ENCODE results near the gene PCDHB6.
"Not testable (repeated sequence)": the region's sequence is repeated elsewhere in the genome, so short reads cannot be mapped to it uniquely, and the experiment has no call there.

PCDHB6 gene

DNA sequence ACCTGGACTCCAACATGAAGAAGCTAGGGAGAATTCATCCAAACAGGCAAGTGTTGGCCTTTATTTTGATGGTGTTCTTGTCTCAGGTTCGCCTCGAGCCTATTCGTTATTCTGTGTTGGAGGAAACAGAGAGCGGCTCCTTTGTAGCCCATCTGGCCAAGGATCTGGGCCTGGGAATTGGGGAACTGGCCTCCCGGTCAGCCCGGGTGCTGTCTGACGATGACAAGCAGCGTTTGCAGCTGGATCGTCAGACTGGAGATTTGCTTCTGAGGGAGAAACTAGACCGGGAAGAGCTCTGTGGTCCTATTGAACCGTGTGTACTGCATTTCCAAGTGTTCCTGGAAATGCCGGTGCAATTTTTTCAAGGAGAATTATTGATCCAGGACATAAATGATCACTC lies 27.9 kb upstream of the PCDHB6 start:
- TF ChIP-seq, protein P1, sequence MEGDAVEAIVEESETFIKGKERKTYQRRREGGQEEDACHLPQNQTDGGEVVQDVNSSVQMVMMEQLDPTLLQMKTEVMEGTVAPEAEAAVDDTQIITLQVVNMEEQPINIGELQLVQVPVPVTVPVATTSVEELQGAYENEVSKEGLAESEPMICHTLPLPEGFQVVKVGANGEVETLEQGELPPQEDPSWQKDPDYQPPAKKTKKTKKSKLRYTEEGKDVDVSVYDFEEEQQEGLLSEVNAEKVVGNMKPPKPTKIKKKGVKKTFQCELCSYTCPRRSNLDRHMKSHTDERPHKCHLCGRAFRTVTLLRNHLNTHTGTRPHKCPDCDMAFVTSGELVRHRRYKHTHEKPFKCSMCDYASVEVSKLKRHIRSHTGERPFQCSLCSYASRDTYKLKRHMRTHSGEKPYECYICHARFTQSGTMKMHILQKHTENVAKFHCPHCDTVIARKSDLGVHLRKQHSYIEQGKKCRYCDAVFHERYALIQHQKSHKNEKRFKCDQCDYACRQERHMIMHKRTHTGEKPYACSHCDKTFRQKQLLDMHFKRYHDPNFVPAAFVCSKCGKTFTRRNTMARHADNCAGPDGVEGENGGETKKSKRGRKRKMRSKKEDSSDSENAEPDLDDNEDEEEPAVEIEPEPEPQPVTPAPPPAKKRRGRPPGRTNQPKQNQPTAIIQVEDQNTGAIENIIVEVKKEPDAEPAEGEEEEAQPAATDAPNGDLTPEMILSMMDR (IDR thresholded peaks at IDR 0.05; ENCODE audit: low read depth, low read length, missing control alignments): no peak
- H3K4me3 ChIP-seq (replicated peaks; ENCODE audit: low read depth, low read length): no peak overlapping the region
- DNase-seq (ENCODE audit: extremely low read depth, low read depth): no peak

DNA sequence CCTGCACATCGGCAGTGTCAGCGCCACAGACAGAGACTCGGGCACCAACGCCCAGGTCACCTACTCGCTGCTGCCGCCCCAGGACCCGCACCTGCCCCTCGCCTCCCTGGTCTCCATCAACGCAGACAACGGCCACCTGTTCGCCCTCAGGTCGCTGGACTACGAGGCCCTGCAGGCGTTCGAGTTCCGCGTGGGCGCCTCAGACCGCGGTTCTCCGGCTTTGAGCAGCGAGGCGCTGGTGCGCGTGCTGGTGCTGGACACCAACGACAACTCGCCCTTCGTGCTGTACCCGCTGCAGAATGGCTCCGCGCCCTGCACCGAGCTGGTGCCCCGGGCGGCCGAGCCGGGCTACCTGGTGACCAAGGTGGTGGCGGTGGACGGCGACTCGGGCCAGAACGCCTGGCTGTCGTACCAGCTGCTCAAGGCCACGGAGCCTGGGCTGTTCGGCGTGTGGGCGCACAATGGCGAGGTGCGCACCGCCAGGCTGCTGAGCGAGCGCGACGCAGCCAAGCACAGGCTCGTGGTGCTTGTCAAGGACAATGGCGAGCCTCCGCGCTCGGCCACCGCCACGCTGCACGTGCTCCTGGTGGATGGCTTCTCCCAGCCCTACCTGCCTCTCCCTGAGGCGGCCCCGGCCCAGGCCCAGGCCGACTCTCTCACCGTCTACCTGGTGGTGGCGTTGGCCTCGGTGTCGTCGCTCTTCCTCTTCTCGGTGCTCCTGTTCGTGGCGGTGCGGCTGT lies 26.3 kb upstream of the PCDHB6 start:
- not testable (repeated sequence) for DNase-seq (ENCODE audit: extremely low read depth, low read depth); H3K4me3 ChIP-seq (replicated peaks; ENCODE audit: low read depth, low read length)

DNA sequence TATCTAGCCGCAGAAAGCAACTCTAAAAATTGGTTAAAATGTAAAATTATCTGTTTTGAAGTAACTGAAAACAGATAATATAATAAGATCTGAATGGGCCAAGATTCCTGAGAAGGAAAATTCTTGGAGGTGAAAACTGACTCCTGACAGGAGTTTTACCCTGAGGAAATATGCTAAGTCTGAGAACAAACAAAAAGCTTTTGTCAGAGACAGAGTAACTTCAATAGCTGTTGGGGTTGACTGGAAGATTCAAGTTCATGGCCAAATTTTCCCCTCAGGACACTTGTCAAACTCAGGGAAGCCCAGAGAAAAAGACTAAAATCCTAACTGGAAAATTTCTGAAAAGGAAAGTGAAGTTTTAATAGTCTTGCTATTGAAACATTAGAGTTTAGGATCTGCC lies 22.6 kb upstream of the PCDHB6 start:
- TF ChIP-seq, protein P1 (IDR thresholded peaks at IDR 0.05; ENCODE audit: low read depth, low read length, missing control alignments): no peak
- DNase-seq (ENCODE audit: extremely low read depth, low read depth): no peak
- H3K4me3 ChIP-seq (replicated peaks; ENCODE audit: low read depth, low read length): no peak overlapping the region

DNA sequence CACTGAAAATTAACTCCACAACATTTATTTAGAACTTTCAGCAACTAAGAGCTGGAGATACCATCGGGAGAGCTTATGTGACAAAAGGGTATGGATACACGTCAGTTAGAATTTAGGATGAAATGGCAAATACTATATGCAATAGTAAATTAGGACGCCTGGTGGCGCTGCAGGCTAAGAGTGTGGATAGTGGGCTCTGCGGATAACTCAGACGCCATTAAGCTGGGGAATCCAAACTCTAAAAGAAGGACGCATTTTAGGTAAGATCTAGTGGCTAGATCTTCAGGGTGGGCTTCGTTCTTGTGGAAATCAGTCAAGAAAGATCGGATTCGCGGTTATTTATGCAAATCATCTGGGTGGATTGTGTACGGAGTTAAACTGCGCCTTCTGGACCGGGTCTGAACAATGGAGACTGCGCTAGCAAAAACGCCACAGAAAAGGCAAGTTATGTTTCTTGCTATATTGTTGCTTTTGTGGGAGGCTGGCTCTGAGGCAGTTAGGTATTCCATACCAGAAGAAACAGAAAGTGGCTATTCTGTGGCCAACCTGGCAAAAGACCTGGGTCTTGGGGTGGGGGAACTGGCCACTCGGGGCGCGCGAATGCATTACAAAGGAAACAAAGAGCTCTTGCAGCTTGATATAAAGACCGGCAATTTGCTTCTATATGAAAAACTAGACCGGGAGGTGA lies 14.7 kb upstream of the PCDHB6 start, which contains the start of gene PCDHB5:
PCDHB5 (plus strand) TSS at position 177 of the 688 bp plus-strand sequence; CDS start at position 406, 229 bp downstream.
- DNase-seq (ENCODE audit: extremely low read depth, low read depth): no peak
- TF ChIP-seq, protein P1 (IDR thresholded peaks at IDR 0.05; ENCODE audit: low read depth, low read length, missing control alignments): peak; percentile 31
- no peak within 1 kb of the TSS for H3K4me3 ChIP-seq (replicated peaks; ENCODE audit: low read depth, low read length)

DNA sequence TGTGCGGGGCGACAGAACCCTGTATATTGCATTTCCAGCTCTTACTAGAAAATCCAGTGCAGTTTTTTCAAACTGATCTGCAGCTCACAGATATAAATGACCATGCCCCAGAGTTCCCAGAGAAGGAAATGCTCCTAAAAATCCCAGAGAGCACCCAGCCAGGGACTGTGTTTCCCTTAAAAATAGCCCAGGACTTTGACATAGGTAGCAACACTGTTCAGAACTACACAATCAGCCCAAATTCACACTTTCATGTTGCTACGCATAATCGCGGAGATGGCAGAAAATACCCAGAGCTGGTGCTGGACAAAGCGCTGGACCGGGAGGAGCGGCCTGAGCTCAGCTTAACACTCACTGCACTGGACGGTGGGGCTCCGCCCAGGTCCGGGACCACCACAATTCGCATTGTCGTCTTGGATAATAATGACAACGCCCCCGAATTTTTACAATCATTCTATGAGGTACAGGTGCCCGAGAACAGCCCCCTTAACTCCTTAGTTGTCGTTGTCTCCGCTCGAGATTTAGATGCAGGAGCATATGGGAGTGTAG lies 14.1 kb upstream of the PCDHB6 start:
- TF ChIP-seq, protein P1 (IDR thresholded peaks at IDR 0.05; ENCODE audit: low read depth, low read length, missing control alignments): no peak
- no peak overlapping the region for H3K4me3 ChIP-seq (replicated peaks; ENCODE audit: low read depth, low read length)
- DNase-seq (ENCODE audit: extremely low read depth, low read depth): no peak

DNA sequence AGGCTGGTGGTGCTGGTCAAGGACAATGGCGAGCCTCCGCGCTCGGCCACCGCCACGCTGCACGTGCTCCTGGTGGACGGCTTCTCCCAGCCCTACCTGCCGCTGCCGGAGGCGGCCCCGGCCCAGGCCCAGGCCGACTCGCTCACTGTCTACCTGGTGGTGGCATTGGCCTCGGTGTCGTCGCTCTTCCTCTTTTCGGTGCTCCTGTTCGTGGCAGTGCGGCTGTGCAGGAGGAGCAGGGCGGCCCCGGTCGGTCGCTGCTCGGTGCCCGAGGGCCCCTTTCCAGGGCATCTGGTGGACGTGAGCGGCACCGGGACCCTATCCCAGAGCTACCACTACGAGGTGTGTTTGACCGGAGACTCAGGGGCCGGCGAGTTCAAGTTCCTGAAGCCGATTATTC lies 12.5 kb upstream of the PCDHB6 start:
- not testable (repeated sequence) for DNase-seq (ENCODE audit: extremely low read depth, low read depth); H3K4me3 ChIP-seq (replicated peaks; ENCODE audit: low read depth, low read length)

DNA sequence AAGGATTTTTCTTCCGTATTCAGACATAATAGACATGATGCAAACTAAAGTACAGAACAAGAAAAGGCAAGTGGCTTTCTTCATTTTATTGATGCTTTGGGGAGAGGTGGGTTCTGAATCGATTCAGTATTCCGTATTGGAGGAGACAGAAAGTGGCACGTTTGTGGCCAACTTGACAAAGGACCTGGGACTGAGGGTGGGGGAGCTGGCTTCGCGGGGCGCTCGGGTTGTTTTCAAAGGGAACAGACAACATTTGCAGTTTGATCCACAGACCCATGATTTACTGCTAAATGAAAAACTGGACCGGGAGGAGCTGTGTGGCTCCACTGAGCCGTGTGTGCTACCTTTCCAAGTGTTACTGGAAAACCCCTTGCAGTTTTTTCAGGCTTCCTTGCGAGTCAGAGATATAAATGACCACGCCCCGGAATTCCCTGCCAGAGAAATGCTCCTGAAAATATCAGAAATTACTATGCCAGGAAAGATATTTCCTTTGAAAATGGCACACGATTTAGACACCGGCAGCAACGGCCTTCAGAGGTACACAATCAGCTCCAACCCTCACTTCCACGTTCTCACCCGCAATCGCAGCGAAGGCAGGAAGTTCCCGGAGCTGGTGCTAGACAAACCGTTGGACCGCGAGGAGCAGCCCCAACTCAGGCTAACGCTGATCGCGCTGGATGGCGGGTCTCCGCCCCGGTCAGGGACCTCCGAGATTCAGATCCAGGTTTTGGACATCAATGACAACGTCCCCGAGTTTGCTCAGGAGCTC lies 551 bp downstream of the PCDHB6 start:
- no peak for DNase-seq (ENCODE audit: extremely low read depth, low read depth)
- TF ChIP-seq, protein P1 (IDR thresholded peaks at IDR 0.05; ENCODE audit: low read depth, low read length, missing control alignments): no peak
- H3K4me3 ChIP-seq (replicated peaks; ENCODE audit: low read depth, low read length): no peak overlapping the region

Data from HFF-Myc (cell line).